ENCODE data around the gene BRI3. TPM values are rescaled to one million over a fixed set of nuclear protein-coding genes. Genes with fewer than 3 reads are reported as not detected.

Gene BRI3
- total RNA-seq, 1 experiment from 2014 or later: 30.2 TPM

DNA sequence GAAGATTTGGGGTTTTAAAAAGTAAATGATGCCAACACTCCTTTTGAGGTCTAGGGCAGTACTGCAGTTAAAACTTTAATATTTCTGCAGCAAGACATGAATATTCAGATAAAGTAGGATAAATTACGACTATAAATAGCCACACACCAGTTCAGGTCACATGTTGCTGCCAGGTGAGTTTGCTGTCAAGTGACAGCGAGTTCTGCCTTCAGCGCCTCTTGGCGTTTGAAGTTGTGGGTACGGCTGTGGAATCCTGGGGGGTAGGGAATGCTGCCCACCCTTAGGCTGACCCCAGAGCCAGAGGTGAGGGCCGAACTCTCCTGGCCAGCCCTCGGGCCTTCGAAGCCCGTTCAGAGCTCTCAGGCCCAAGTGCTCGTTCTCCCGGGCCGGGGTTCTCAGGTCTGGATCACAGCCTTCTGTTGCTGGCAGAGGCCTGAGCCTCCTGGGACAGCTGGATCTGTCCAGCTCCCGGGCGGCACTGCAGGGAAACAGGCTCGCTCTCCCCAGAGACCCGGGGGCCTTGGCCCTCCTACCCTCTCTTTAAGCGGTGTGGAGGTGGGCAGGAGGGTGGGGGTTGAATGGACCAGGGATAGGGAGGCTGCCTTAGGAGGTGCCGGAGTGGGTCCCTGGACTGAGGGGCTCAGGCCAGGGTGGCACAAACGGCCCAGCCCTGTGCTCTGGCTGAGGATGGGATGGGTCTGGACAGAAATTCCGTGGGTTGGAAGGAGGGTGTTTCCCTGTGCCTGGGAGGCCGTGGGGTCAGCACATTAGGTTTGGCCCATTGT is 5.4 kb downstream of the BRI3 start:
- H3K27ac ChIP-seq: peak overlapping the region; percentile 69
- no peaks in the 10 kb centered on the region for H3K27me3 ChIP-seq (replicated peaks)
- no peak for DNase-seq (ENCODE audit: low read depth in 1 of 2, low spot score in 2 of 2)
- peaks cover 54% of the 10 kb centered on the region for H3K4me1 ChIP-seq (replicated peaks)
- no peak overlapping the region for H3K4me3 ChIP-seq
- H3K36me3 ChIP-seq: peaks cover 89% of the 10 kb centered on the region
- H3K9me3 ChIP-seq (replicated peaks): no peaks in the 10 kb centered on the region

DNA sequence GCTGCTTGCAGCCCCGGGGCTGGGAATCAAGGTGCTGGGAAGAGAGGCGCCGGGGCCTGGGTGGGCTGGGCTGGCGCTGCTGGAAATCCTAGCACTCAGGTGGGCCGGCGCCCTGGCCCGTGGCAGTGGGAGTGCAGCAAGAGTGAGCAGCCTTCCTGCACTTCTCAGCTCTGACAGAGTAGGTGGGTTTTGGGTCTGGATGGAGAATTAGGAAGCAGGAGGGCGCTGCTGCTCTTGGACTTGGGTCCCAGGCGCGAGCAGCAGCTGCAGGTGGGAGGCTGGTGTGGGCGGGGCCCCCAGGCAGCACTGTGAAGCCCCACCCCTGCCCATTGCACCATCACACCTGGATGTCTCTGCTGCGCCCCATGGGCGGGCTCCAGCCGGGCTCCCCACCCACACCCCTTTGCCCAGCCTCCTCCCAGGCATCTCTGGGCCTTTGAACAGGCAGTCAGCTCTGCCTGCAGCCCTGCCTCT is 6.0 kb downstream of the BRI3 start:
- Histone ChIP-seq H3K4me3 (no peak overlapping the region), H3K4me1 (replicated peaks) (peaks cover 48% of the 10 kb centered on the region), H3K36me3 (peaks cover 89% of the 10 kb centered on the region), H3K27ac (no peak overlapping the region), H3K9me3 (replicated peaks) (no peaks in the 10 kb centered on the region), H3K27me3 (replicated peaks) (no peaks in the 10 kb centered on the region)
- no peak for DNase-seq (ENCODE audit: low read depth in 1 of 2, low spot score in 2 of 2)

- H3K27me3 ChIP-seq (replicated peaks): no peaks in the 10 kb centered on the region
- no peaks in the 10 kb centered on the region for H3K9me3 ChIP-seq (replicated peaks)
- H3K4me1 ChIP-seq (replicated peaks): peaks cover 41% of the 10 kb centered on the region
- DNase-seq (ENCODE audit: low read depth in 1 of 2, low spot score in 2 of 2): no peak
- peaks cover 89% of the 10 kb centered on the region for H3K36me3 ChIP-seq
- no peak overlapping the region for H3K27ac ChIP-seq
- H3K4me3 ChIP-seq: no peak overlapping the region
These were observed 6.8 kb downstream of the BRI3 start for GRCh38 chr7:98288064-98288823.

- no peak overlapping the region for H3K27ac ChIP-seq
- peaks cover 91% of the 10 kb centered on the region for H3K36me3 ChIP-seq
- H3K9me3 ChIP-seq (replicated peaks): no peaks in the 10 kb centered on the region
These were observed 7.9 kb downstream of the BRI3 start for GRCh38 chr7:98289333-98289875.

DNA sequence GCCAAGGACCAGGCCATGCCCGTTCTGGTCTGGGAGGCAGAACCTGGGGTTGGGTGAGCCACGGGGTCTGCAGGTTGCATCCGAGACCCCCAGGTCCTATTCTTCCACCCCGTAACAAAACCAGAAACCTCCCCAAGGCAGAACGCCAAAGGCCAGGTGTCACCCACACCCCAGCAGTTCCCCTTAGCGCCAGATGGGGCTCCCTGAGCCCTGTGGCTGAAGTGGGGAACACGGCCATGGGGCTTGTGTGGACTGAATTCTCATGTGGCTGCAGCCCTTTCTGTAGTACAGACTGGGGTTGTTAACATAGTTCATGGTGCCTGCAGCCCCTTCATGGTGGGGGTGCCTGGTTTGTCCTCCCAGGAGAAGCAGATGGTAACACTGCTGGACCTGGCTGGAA is 10.2 kb downstream of the BRI3 start:
- Histone ChIP-seq H3K27me3 (replicated peaks) (no peaks in the 10 kb centered on the region), H3K9me3 (replicated peaks) (no peaks in the 10 kb centered on the region), H3K36me3 (peaks cover 86% of the 10 kb centered on the region), H3K27ac (no peak overlapping the region), H3K4me3 (no peak overlapping the region), H3K4me1 (replicated peaks) (peaks cover 6% of the 10 kb centered on the region)
- no peak for DNase-seq (ENCODE audit: low read depth in 1 of 2, low spot score in 2 of 2)

More at GRCh38 chr7:98289333-98289875, 7.9 kb downstream of the BRI3 start:
- H3K4me3 ChIP-seq: no peak overlapping the region
- H3K27me3 ChIP-seq (replicated peaks): no peaks in the 10 kb centered on the region
- no peak for DNase-seq (ENCODE audit: low read depth in 1 of 2, low spot score in 2 of 2)
- H3K4me1 ChIP-seq (replicated peaks): peaks cover 29% of the 10 kb centered on the region

- Histone ChIP-seq H3K27me3 (replicated peaks) (no peaks in the 10 kb centered on the region), H3K27ac (no peak overlapping the region), H3K4me1 (replicated peaks) (no peaks in the 10 kb centered on the region), H3K36me3 (peaks cover 72% of the 10 kb centered on the region), H3K9me3 (replicated peaks) (no peaks in the 10 kb centered on the region), H3K4me3 (no peak overlapping the region)
- no peak for DNase-seq (ENCODE audit: low read depth in 1 of 2, low spot score in 2 of 2)
These were observed 11.8 kb downstream of the BRI3 start for GRCh38 chr7:98293265-98293664.

GRCh38 chr7:98293746-98294145 is 12.3 kb downstream of the BRI3 start:
- Histone ChIP-seq H3K4me3 (no peak overlapping the region), H3K27ac (no peak overlapping the region), H3K36me3 (peaks cover 67% of the 10 kb centered on the region), H3K9me3 (replicated peaks) (no peaks in the 10 kb centered on the region), H3K27me3 (replicated peaks) (no peaks in the 10 kb centered on the region), H3K4me1 (replicated peaks) (no peaks in the 10 kb centered on the region)
- DNase-seq (ENCODE audit: low read depth in 1 of 2, low spot score in 2 of 2): no peak

GRCh38 chr7:98294326-98294725 is 12.8 kb downstream of the BRI3 start:
- DNase-seq (ENCODE audit: low read depth in 1 of 2, low spot score in 2 of 2): no peak
- H3K27me3 ChIP-seq (replicated peaks): no peaks in the 10 kb centered on the region
- no peak overlapping the region for H3K27ac ChIP-seq
- H3K36me3 ChIP-seq: peaks cover 61% of the 10 kb centered on the region
- no peak overlapping the region for H3K4me3 ChIP-seq
- H3K4me1 ChIP-seq (replicated peaks): no peaks in the 10 kb centered on the region
- no peaks in the 10 kb centered on the region for H3K9me3 ChIP-seq (replicated peaks)

DNA sequence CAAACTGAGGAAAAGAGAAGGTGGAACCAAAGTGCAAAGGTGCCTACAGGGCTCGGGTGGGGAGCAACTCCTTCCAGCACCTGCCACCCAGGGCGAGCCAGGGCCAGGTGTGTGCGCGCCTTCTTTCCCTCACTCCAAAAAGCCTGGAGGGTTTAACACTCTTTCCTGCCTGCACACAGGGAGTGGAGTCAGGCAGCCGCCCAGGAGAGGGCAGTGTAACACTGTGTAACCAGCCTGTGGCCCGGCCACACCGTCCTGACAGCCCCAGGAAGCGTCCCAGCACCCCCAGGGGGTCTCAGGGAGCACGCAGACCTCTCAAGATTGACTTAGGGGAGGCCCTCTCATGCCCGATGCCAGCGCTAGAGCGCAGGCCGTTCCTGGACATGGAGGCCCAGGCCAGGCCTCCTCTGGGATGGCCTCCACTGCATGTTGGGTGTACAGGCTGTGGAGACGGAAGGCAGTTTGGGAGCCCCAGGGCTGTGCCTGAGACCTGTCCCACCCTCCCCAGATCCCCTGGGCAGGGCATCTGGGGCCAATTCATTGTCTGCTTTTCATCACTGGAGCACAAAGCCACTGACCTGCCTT is 13.4 kb downstream of the BRI3 start:
- H3K27ac ChIP-seq: no peak overlapping the region
- H3K9me3 ChIP-seq (replicated peaks): no peaks in the 10 kb centered on the region
- H3K27me3 ChIP-seq (replicated peaks): no peaks in the 10 kb centered on the region
- H3K4me3 ChIP-seq: no peak overlapping the region
- peak; percentile 48 to 70 for DNase-seq (ENCODE audit: low read depth in 1 of 2, low spot score in 2 of 2)
- no peaks in the 10 kb centered on the region for H3K4me1 ChIP-seq (replicated peaks)
- peaks cover 56% of the 10 kb centered on the region for H3K36me3 ChIP-seq

- Histone ChIP-seq H3K4me1 (replicated peaks) (no peaks in the 10 kb centered on the region), H3K36me3 (peaks cover 52% of the 10 kb centered on the region), H3K27me3 (replicated peaks) (no peaks in the 10 kb centered on the region), H3K4me3 (no peak overlapping the region), H3K27ac (no peak overlapping the region), H3K9me3 (replicated peaks) (no peaks in the 10 kb centered on the region)
- no peak for DNase-seq (ENCODE audit: low read depth in 1 of 2, low spot score in 2 of 2)
These were observed 14.1 kb downstream of the BRI3 start for GRCh38 chr7:98295467-98296192.

GRCh38 chr7:98296833-98297232 is 15.3 kb downstream of the BRI3 start:
- H3K27ac ChIP-seq: no peak overlapping the region
- no peak overlapping the region for H3K4me3 ChIP-seq

GRCh38 chr7:98297626-98298286 is 16.3 kb downstream of the BRI3 start:
- no peaks in the 10 kb centered on the region for H3K4me1 ChIP-seq (replicated peaks)
- H3K9me3 ChIP-seq (replicated peaks): no peaks in the 10 kb centered on the region
- H3K27ac ChIP-seq: no peak overlapping the region

More at GRCh38 chr7:98296833-98297232, 15.3 kb downstream of the BRI3 start:
- H3K27me3 ChIP-seq (replicated peaks): no peaks in the 10 kb centered on the region
- no peaks in the 10 kb centered on the region for H3K4me1 ChIP-seq (replicated peaks)
- peaks cover 43% of the 10 kb centered on the region for H3K36me3 ChIP-seq
- no peaks in the 10 kb centered on the region for H3K9me3 ChIP-seq (replicated peaks)
- no peak for DNase-seq (ENCODE audit: low read depth in 1 of 2, low spot score in 2 of 2)

More at GRCh38 chr7:98297626-98298286, 16.3 kb downstream of the BRI3 start:
- Histone ChIP-seq H3K36me3 (peaks cover 37% of the 10 kb centered on the region), H3K4me3 (no peak overlapping the region), H3K27me3 (replicated peaks) (no peaks in the 10 kb centered on the region)
- no peak for DNase-seq (ENCODE audit: low read depth in 1 of 2, low spot score in 2 of 2)

Measured in SJSA1 (cell line).